Epithelial cell of esophagus (primary cell): ENCODE measurements around the gene UTF1.

Experiments
- DNase-seq: peaks from one replicate; pipeline ENCODE4 v3.0.0; 2010; ENCODE audit warnings: low read depth
- H3K4me3 ChIP-seq: 2 replicates; pipeline ENCODE4 v1.5.1; 2011; ENCODE audit warnings: mild to moderate bottlenecking, low read length, control low read depth
- TF ChIP-seq, protein P1 (sequence below): IDR thresholded peaks from 2 replicates; pipeline ENCODE4 v1.5.1; 2011; ENCODE audit warnings: low read depth, mild to moderate bottlenecking, low read length, control low read depth, inconsistent platforms; ENCODE audit not compliant: insufficient read depth; ENCODE audit errors: missing control alignments

UTF1 gene

DNA sequence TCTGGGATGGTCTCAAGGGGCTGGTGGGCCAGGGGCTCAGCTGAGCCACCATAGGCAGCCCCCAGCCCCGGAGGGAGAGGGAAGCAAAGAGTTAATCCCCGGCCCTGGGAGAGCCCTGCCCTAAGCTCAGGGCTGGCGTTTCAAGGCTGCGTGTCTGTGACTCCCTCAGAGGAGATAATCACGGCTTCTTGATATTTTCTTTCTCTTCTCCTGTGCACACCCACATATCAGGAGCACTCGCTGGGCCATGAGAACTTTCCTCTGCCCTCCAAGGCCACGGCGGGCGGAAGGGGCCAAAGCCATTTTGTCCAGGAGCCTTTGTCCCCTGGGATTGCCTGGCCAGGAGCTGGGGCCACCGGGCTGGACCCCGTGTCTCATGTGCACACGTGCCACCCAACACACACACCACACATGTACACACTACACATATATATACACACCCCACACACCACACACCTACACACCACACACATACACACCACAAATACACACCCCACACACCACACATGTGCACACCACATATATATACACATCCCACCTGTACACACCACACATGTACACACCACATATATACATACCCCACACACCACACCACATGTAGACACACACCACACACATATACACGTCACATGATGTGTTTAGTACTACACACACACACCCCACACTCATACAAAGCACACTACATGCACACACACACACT lies 24.6 kb downstream of the UTF1 start:
- TF ChIP-seq, protein P1, sequence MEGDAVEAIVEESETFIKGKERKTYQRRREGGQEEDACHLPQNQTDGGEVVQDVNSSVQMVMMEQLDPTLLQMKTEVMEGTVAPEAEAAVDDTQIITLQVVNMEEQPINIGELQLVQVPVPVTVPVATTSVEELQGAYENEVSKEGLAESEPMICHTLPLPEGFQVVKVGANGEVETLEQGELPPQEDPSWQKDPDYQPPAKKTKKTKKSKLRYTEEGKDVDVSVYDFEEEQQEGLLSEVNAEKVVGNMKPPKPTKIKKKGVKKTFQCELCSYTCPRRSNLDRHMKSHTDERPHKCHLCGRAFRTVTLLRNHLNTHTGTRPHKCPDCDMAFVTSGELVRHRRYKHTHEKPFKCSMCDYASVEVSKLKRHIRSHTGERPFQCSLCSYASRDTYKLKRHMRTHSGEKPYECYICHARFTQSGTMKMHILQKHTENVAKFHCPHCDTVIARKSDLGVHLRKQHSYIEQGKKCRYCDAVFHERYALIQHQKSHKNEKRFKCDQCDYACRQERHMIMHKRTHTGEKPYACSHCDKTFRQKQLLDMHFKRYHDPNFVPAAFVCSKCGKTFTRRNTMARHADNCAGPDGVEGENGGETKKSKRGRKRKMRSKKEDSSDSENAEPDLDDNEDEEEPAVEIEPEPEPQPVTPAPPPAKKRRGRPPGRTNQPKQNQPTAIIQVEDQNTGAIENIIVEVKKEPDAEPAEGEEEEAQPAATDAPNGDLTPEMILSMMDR = no peak
- no peak overlapping the region for H3K4me3 ChIP-seq
- no peak for DNase-seq

DNA sequence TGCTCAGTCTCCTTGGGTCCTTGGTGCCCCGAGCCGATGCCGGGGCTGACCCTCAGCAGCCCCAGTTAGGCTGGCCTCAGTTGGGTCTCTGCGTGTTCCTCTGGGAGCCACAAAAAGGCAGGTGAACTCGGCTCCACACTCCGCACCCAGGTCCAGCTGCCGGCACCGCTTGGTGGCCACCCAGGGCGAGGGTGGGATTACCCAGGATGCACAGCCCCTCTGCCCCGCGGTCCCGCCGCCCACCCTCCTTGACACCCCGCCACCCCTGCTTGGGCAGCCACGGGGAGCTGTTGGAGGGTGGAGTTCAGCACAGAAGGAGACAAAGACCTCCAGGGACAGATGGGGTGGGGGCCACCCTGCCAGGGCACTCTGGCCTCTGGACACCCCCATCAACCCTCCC lies 25.3 kb downstream of the UTF1 start:
- no peak overlapping the region for H3K4me3 ChIP-seq
- DNase-seq = no peak
- TF ChIP-seq, protein P1 = no peak

DNA sequence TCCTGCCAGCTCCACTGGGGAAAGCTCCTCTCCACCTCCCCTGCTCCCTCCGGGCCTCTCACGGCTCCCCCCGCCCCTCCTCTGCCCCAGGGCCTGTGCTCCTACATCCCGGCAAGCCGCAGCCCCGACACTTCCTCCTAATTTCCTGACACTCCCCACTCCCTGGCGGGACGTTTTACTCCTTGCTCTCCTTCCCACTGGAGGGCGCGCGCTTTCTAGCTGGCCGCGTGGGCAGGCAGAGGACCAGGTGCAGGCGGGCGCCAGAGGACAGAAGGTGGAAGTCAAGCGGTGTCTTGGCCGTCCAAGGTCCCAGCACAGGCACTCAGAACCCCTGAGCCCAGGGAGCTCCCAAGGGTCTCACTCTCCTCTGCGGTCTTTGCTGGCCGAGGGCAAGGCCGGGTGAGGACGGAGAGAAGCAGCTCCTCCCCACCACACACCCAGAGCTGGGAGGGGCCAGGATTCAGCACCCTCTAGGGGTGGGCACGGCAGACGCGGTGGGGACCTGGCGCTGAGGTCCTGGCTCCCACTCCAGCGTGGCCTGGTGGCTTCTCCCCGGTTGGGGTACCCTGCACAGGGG lies 27.6 kb downstream of the UTF1 start:
- H3K4me3 ChIP-seq = no peak overlapping the region
- DNase-seq = peak; percentile 62
- TF ChIP-seq, protein P1 = peak; percentile 54

DNA sequence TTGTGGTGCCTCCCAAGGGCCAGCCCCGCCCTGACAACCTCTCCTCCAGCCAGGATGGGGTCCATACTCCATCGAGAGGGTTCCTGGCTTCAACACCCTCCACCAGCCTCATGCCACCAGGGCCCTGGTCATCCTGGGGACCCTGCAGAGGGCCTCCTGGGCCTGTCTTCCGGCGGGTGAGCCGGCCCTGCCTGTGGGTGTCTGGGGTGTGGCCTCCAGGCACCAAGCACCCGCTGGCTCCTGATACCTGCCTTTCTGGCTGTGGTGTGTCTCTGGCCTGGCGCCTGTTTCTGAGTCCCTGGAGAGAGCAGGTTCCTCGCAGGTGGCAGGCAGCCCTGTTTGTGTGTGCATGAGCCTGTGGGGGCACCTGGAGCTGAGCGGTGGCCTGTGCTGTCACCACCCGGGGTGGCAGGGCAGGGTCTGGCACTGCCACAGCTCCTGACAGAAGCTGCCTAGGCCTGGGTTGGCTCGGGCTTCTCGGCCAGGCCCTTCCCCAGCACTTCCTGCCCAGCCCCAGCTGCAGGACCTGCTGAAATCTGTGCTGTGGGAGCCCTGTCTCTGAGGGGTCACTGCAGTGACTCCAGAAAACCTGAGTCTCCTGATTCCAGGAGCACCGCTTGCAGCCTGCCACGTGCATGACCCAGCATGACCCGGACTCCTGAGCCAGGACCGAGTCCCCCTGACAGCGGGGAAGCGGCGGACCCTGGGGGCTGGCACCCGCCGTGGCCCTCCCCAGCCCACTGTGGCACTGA lies 28.2 kb downstream of the UTF1 start:
- TF ChIP-seq, protein P1 = no peak
- H3K4me3 ChIP-seq = no peak overlapping the region
- peak; percentile 72 for DNase-seq

DNA sequence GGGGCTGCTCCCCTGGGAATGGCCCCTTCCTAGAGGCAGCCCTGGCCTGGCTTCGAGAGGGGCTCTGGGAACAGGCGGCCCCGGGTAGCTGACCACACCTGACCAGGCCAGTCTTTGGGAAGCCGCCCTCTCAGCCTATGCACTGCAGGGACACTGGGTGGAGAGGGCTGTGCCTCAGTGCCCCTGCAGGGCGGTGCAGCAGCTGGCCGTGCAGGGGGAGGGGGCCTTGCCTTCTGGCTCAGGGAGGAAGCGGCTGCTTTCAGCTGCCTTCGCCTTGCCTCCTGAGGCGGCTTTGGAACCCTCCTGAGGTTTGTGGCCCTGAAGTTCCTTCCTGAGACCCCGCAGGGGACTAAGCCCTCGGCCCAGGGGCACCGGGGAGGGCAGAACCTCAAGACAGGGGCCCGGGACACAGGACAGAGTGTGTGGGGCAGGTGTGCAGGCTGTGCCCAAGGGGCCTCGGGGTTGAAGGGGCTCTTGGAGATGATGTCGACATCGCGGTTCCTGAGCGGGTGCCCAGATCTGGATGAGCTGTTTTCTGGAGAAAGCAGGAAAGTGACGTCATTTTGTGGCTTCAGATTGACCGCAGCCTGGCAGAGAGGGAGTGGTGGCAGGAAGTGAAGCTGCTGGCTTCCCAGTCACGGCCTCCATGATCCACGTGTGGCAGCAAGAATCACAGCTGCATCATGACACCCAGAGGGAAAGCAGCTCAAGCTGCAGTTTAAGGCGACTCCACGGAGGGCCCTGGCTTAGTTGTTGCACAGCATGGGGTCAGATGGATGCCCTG lies 29.0 kb downstream of the UTF1 start:
- no peak overlapping the region for H3K4me3 ChIP-seq
- TF ChIP-seq, protein P1 = no peak
- DNase-seq = peak; percentile 100

DNA sequence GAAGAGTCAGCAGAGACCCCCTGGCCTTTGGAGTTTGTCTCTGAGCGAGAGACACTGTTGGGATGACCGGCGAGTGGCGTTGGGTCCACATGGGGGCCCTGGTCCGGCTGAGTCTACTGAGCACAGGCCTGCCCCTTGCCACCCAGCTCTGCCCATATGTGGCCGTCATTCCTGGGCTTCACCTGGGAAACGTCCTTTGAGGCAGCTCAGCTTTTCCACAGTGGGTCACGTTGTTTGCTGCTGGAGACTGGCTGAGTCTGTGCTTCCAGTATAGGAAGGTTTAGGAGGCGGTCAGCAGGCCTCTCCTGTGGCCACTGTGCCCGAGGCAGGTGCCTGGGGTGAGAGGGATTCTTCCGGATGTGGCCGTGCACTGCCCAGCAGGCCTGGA lies 29.6 kb downstream of the UTF1 start:
- H3K4me3 ChIP-seq = no peak overlapping the region
- TF ChIP-seq, protein P1 = no peak
- no peak for DNase-seq
